Prostate gland (tissue), 2 donors: ENCODE results near the gene CBFA2T3.

Source experiments
- CTCF ChIP-seq, 4 experiments: fragments of 200-600 bp in 2 of 4; fragments of 450-650 bp in 2 of 4; sonication (generic) in 2 of 4; IDR thresholded peaks; 1 replicate in 3 of 4; 2 replicates in 1 of 4; pipeline ENCODE4 v1.5.1; 2016 to 2019; ENCODE audit warnings: antibody characterized with exemption in 4 of 4, mild to moderate bottlenecking in 2 of 4, moderate library complexity in 2 of 4
- POLR2AphosphoS5 ChIP-seq: sonication (generic); formaldehyde crosslinking; IDR thresholded peaks from one replicate; pipeline ENCODE4 v1.6.1; 2017; ENCODE audit warnings: antibody characterized with exemption

- TF ChIP-seq CTCF (IDR thresholded peaks at IDR 0.05) (no peak), POLR2AphosphoS5 (no peak)
These were observed 21.1 kb downstream of the CBFA2T3 start for GRCh38 chr16:88955906-88956305.
